Suprapubic skin (tissue), 3 donors: ENCODE measurements around the gene HOXC9.

Experiments used
- CTCF ChIP-seq, 2 donors: fragments of 200-600 bp in 1 of 2; fragments of 450-650 bp in 1 of 2; sonication (generic) in 1 of 2; IDR thresholded peaks; one replicate each; pipeline ENCODE4 v1.5.1; 2016 to 2019; ENCODE audit warnings: antibody characterized with exemption in 2 of 2, mild to moderate bottlenecking in 1 of 2, moderate library complexity in 1 of 2
- EP300 ChIP-seq: sonication (generic); formaldehyde crosslinking; IDR thresholded peaks from one replicate; pipeline ENCODE4 v1.6.1; 2017; ENCODE audit warnings: antibody characterized with exemption
- POLR2A ChIP-seq, 2 donors: fragments of 450-650 bp; IDR thresholded peaks; one replicate each; pipeline ENCODE4 v1.6.1; 2017; ENCODE audit warnings: antibody characterized with exemption in 2 of 2, mild to moderate bottlenecking in 2 of 2, moderate library complexity in 2 of 2

DNA sequence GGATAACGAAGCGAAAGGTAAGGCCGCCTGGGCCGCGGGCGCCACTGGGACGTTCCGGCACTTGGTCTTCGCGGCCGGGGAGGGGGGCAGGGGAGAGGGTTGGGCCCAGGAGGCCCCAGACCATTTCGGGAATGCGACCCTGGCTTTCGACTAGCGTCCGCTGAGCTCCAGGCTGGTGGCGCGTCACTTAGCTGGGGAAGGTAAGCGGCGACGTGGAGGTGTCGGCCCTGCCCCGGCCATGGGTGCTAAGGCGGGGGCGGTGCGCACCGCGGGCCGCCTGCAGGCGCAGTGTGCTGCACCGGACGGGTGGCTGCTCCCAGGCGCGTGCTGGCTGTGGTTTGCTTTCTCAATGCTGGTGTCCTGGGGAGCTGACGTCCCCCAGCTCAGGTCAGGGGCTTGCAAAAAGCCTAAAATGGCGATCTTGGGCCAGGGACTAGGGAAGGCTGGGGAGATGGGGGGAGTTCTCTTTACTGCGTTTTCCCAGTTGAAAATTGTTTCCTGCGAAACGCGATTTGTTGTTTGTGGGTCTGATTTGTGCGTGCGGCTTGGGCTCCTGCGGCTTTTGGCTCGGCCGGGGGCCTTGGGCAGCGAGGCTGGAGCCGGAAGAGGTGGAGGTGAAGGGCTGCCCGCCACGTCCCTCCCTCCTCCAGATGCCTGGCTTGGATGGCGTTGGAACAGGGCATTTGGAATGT lies 13.8 kb upstream of the HOXC9 start:
- TF ChIP-seq CTCF (IDR thresholded peaks at IDR 0.05) (peak in 1 of 2 donors; percentile 26), POLR2A (IDR thresholded peaks at IDR 0.05) (peak in 1 of 2 donors; percentile 16), EP300 (no peak)
